GM12891 (cell line): ENCODE measurements around the gene RGL3.

Experiments
- POLR2A ChIP-seq: IDR thresholded peaks from 2 replicates; pipeline ENCODE4 v1.6.1; 2011; ENCODE audit warnings: low read depth, low read length, control low read depth
- POLR2AphosphoS5 ChIP-seq: IDR thresholded peaks from 2 replicates; pipeline ENCODE4 v1.6.1; 2011; ENCODE audit warnings: low read depth, low read length, control low read depth
- SPI1 ChIP-seq: IDR thresholded peaks from 2 replicates; pipeline ENCODE4 v1.6.1; 2011; ENCODE audit warnings: low read depth, low read length, control low read depth

GRCh38 chr19:11464333-11465265 is 45.5 kb upstream of the RGL3 start:
- TF ChIP-seq POLR2A (no peak), SPI1 (no peak), POLR2AphosphoS5 (no peak)
